OCI-LY1 (cell line): ENCODE measurements around the gene PRSS21.

Experiments used
- CTCF ChIP-seq: fragments of 200-600 bp; sonication (generic), shearing (Covaris generic); IDR thresholded peaks from 2 replicates; pipeline ENCODE4 v1.5.1; 2017; ENCODE audit warnings: mild to moderate bottlenecking, antibody characterized with exemption, low read length, moderate library complexity, mixed read lengths
- EZH2 ChIP-seq: fragments of 200-600 bp; sonication (generic), shearing (Covaris generic); IDR thresholded peaks from 2 replicates; pipeline ENCODE4 v1.8.0; 2017; ENCODE audit warnings: borderline replicate concordance, mixed run types, mild to moderate bottlenecking, antibody characterized with exemption, low read length, moderate library complexity, mixed read lengths

DNA sequence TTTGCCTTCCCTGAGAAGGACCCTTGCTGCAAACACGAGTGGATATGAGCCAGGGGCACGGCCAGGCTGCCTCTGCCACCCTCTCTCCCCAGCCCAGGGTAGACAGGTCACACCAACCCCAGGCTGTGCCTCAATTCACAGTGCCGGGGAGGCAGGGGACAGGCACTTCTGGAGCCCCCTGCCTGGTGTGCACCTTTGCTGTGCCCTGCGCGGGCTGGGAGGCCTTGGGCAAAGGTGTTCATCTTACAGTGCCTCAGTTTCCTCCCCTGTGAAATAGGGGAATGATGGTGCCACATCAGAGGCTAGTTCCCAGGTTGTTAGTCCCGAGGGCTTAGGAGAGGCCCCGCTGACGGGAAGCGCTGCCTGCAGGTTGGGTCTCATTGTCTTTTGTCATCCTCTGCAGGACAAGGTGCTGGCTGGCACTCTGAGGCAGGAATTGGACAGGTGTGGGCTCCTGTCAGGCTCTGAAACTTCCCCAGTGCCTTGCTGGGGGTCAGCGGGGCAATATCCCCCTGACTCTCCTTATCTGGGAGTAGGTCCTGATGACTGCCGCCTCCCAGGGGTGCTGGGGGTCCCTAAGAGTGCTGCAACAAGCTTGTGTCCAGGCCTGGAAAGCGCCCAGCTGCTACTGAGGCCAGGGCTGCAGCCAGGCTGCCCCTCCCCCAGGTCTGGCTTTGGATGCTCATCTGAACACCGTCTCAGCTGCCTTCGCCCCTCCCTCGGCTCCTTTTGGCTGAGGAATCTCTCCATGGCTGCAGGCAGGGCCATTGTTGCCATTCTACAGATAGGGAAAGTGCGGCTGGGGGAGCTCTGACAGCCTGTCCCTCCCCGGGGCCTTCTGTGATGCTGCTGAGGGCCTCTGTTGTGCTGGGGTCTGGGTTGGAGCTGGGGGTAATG, 3.1 kb downstream of the PRSS21 start:
- no peak for TF ChIP-seq CTCF
- TF ChIP-seq EZH2 = no peak
